Activated naive CD4-positive, alpha-beta T cell treated with anti-CD3 and anti-CD28 coated beads, Interleukin-2, amount 50 U/mL, for 16 hours (primary cell): ENCODE measurements around the gene RNASEL.
"Not testable (repeated sequence)": the region's sequence is repeated elsewhere in the genome, so short reads cannot be mapped to it uniquely, and the experiment has no call there.

Source experiments
- DNase-seq: peaks from one replicate; pipeline ENCODE4 v3.0.0-alpha.2; 2020

The RNASEL gene

DNA sequence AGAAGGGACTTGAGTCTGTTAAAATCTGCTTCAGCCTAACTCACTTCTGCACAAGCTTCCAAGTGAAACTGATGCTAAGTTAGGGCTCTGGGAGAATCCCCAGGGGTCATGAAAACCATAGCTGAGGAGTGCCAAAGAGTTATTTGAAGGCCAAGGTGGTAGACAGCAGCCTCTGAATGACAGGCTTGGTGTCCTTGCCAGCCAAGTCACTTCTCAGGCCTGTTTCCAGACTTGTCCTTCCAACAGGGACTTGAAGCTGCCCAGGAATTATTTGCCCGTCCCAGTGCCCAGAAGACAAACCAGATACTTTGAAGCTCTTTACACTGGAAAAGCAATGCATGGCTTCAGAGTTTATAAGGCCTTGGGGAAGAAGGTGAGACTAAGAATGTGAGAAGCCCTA lies 33.6 kb downstream of the RNASEL start:
- no peak for DNase-seq

DNA sequence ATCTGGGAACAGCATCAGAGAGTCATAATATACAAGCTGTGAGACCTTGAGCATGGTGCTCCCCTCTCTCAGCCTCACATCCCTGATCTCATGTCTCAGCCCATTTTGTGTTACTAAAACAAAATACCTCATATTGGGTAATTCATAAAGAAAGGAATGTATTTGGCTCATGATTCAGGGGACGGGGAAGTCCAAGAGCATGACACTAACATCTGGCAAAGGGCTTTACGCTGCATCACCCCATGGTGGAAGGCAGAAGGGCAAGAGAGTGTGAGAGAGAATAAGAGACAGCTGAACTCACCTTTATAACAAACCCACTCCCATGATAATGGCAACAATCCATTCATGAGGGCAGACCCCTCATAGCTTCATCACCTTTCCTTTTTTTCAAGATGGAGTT lies 36.5 kb downstream of the RNASEL start:
- no peak for DNase-seq

DNA sequence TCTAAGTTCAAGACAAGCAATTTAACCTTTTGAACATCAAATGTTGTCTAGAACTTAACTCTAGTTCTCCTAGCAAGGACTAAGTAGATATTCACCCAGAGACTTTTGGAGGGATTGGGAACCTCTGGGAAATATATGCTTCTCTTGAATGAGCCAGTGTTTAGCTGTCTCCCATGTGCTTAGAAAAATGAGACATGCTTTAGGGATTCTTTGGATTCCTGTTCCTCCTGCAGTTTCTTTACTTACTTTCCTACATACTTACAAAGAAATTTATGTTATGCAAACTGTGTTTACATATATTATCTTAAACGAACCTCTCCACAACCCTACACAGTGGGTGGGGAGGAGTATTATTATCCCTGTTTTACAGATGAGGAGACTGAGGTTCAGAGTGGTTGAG lies 39.2 kb downstream of the RNASEL start:
- DNase-seq: no peak

DNA sequence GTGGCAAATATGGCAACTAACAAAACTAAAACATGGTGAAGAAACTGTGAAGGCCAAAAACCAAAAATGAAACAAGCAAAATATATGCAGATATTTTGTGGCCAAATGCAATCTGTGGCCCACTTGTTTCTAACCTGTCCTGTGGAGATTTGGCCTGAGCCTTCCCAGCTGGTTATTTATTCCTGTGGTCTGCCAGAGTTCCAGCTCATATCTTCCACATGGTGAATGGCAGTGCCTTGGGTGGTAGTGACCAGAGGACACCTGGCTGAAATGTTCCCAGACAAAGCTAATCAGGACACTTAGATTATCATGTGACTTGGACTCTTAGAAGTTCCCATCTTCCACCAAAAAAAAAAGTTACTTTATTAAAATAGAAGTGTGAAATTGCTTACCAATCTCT lies 39.7 kb downstream of the RNASEL start:
- DNase-seq: no peak

DNA sequence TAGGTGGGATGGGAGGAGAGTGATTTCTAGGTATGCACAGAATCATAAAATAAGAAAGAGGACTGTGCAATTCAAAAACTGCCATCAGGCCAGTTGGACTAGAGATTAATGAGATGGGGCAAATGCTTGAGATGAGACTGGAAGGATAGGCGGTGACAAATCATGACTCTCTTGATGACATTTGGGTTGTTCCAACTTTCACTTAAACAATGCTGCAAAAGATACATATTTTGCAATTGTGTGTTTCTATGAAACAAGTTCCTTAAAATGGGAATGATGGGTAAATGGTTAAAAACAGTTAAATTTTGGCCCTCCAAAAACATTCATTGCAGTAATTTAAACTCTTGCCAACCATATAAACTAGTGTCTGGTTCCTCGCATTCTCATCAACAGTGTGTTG lies 55.2 kb downstream of the RNASEL start:
- no peak for DNase-seq

DNA sequence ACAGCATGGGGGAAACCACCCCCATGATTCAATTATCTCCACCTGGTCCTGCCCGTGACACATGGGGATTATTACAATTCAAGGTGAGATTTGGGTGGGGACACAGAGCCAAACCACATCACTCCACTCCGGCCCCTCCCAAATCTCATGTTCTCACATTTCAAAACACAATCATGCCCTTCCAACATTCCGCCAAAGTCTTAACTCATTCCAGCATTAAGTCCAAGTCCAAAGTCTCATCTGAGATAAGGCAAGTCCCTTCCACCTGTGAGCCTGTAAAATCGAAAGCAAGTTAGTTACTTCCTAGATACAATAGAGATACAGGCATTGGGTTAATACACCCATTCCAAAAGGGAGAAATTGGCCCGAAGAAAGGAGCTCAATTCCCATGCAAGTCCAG lies 60.9 kb downstream of the RNASEL start:
- not testable (repeated sequence) for DNase-seq

DNA sequence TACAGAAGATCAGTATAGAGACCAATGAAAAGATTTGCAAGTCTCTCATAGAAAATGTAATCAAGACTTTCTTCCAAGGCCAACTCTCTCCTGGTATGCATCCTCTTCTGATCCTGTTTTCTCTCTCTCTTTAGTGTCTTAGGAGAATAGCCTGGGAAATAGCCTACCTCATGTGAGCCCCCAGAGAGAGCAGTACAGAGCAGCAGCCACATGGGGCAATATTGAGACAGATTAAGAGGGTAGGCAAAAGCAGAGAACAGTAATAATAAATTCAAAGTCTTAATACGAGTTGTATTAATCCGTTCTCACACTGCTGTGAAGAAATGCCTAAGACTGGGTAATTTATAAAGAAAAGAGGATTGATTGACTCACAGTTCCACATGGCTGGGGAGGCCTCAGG lies 61.4 kb downstream of the RNASEL start:
- no peak for DNase-seq

DNA sequence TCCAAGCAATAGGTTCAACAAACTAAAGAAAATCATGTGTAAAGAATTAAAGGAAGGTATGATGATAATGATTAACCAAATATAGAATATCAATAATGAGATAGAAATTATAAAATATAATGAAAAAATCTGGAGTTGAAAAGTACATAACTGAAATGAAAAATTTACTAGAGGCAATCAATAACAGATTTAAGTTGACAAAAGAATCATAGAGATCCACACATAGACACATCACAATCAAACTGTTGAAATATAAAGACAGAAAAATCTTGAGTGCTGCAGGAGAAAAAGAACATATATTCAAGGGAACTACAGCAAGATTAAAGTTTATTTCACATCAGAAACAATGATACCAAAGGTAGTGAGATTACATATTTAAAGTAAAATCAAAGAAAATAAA lies 63.7 kb downstream of the RNASEL start:
- no peak for DNase-seq
